Neuronal stem cell (in vitro differentiated cells): ENCODE measurements around the gene HNRNPK. TPM values are rescaled to one million over a fixed set of nuclear protein-coding genes. Genes with fewer than 3 reads are reported as not detected.

ENCODE experiments used
- DNase-seq: peaks from one replicate; pipeline ENCODE4 v3.0.0-alpha.2; 2013; ENCODE audit warnings: low spot score
- H2AFZ ChIP-seq: one replicate; pipeline ENCODE4 v1.6.1; 2013; ENCODE audit warnings: mild to moderate bottlenecking, low read length, inconsistent platforms
- H2AK5ac ChIP-seq: 2 replicates; pipeline ENCODE4 v1.6.1; 2013; ENCODE audit warnings: low read depth, mild to moderate bottlenecking, inconsistent platforms, low read length, moderate library complexity, mixed read lengths
- H2BK120ac ChIP-seq: 2 replicates; pipeline ENCODE4 v1.6.1; 2013; ENCODE audit warnings: low read depth, mild to moderate bottlenecking, inconsistent platforms, low read length, moderate library complexity, mixed read lengths
- H2BK12ac ChIP-seq: one replicate; pipeline ENCODE4 v1.6.1; 2013; ENCODE audit warnings: low read length, inconsistent platforms
- H2BK15ac ChIP-seq: 2 replicates; pipeline ENCODE4 v1.6.1; 2013; ENCODE audit warnings: mild to moderate bottlenecking, low read length, inconsistent platforms, mixed read lengths
- H2BK5ac ChIP-seq: one replicate; pipeline ENCODE4 v1.6.1; 2013; ENCODE audit warnings: inconsistent platforms, mild to moderate bottlenecking, low read length, moderate library complexity
- H3K14ac ChIP-seq: one replicate; pipeline ENCODE4 v1.6.1; 2013; ENCODE audit warnings: low read length, inconsistent platforms
- H3K18ac ChIP-seq: 2 replicates; pipeline ENCODE4 v1.6.1; 2013; ENCODE audit warnings: low read length, inconsistent platforms
- H3K23ac ChIP-seq: 2 replicates; pipeline ENCODE4 v1.6.1; 2013; ENCODE audit warnings: low read depth, mild to moderate bottlenecking, mixed read lengths, low read length, inconsistent platforms; ENCODE audit not compliant: poor library complexity
- H3K27ac ChIP-seq: replicated peaks from 3 replicates; pipeline ENCODE4 v1.5.1; 2013; ENCODE audit warnings: low read length, inconsistent platforms
- H3K27me3 ChIP-seq, 3 experiments: 2 replicates each; pipeline ENCODE4 v1.6.1; 2013; ENCODE audit warnings: low read length in 3 of 3, mild to moderate bottlenecking in 2 of 3, inconsistent platforms in 1 of 3, low read depth in 1 of 3, mixed read lengths in 1 of 3, moderate library complexity in 1 of 3; ENCODE audit not compliant: control insufficient read depth in 3 of 3, insufficient read depth in 3 of 3
- H3K36me3 ChIP-seq, 2 donors: replicated peaks in 1 of 2; 2 replicates each; pipeline ENCODE4 v1.6.1; 2013; ENCODE audit warnings: low read length in 2 of 2; ENCODE audit not compliant: control insufficient read depth in 2 of 2, insufficient read depth in 2 of 2
- H3K4ac ChIP-seq: 2 replicates; pipeline ENCODE4 v1.6.1; 2013; ENCODE audit warnings: inconsistent platforms, mild to moderate bottlenecking, low read length, moderate library complexity
- H3K4me1 ChIP-seq, 2 donors: 1 replicate in 1 of 2; 2 replicates in 1 of 2; pipeline ENCODE4 v1.6.1; 2013; ENCODE audit warnings: low read length in 2 of 2, low read depth in 1 of 2; ENCODE audit not compliant: control insufficient read depth in 2 of 2, insufficient read depth in 1 of 2
- H3K4me2 ChIP-seq: one replicate; pipeline ENCODE4 v1.6.1; 2013; ENCODE audit warnings: mild to moderate bottlenecking, low read length, inconsistent platforms; ENCODE audit not compliant: insufficient read depth, poor library complexity, severe bottlenecking
- H3K4me3 ChIP-seq, 2 donors: 2 replicates each; pipeline ENCODE4 v1.5.1; 2013; ENCODE audit warnings: low read length in 2 of 2, mild to moderate bottlenecking in 2 of 2, inconsistent platforms in 1 of 2, moderate library complexity in 1 of 2
- H3K79me1 ChIP-seq: one replicate; pipeline ENCODE4 v1.6.1; 2013; ENCODE audit warnings: low read depth, mild to moderate bottlenecking, inconsistent platforms, low read length, moderate library complexity
- H3K9ac ChIP-seq: one replicate; pipeline ENCODE4 v1.6.1; 2013; ENCODE audit warnings: mild to moderate bottlenecking, low read depth, low read length, inconsistent platforms; ENCODE audit not compliant: poor library complexity
- H3K9me3 ChIP-seq, 2 donors: replicated peaks in 1 of 2; 2 replicates each; pipeline versions ENCODE3 to v1.6.1; 2013; ENCODE audit warnings: low read length in 2 of 2, mild to moderate bottlenecking in 2 of 2, inconsistent platforms in 1 of 2, low read depth in 1 of 2, mixed read lengths in 1 of 2, moderate library complexity in 1 of 2; ENCODE audit not compliant: control insufficient read depth in 2 of 2, insufficient read depth in 1 of 2
- H4K8ac ChIP-seq: one replicate; pipeline ENCODE4 v1.6.1; 2013; ENCODE audit warnings: low read depth, mild to moderate bottlenecking, inconsistent platforms, low read length, moderate library complexity
- H4K91ac ChIP-seq: one replicate; pipeline ENCODE4 v1.6.1; 2013; ENCODE audit warnings: low read length, low read depth, mild to moderate bottlenecking, inconsistent platforms; ENCODE audit not compliant: poor library complexity
- WGBS, 2 donors: extraction: QIAGEN DNeasy Blood & Tissue Kit; methylation state at CpG; one replicate each; pipeline ENCODE4 v1.1.7; 2013; ENCODE audit warnings: missing lambda C conversion rate in 2 of 2, mixed read lengths in 1 of 2; ENCODE audit not compliant: insufficient read length in 2 of 2, insufficient replicate concordance in 1 of 2; ENCODE audit errors: extremely low coverage in 2 of 2; 5-methylcytosine and 5-hydroxymethylcytosine counted together
- small RNA-seq: library from polyadenylated mRNA; stranded (forward); fragments of <200 nt; extraction: miRNeasy Mini kit (QIAGEN cat#:217004); gene quantifications from one replicate; pipeline ENCODE3, GENCODE V24; 2013; ENCODE audit not compliant: insufficient read depth

The HNRNPK gene

DNA sequence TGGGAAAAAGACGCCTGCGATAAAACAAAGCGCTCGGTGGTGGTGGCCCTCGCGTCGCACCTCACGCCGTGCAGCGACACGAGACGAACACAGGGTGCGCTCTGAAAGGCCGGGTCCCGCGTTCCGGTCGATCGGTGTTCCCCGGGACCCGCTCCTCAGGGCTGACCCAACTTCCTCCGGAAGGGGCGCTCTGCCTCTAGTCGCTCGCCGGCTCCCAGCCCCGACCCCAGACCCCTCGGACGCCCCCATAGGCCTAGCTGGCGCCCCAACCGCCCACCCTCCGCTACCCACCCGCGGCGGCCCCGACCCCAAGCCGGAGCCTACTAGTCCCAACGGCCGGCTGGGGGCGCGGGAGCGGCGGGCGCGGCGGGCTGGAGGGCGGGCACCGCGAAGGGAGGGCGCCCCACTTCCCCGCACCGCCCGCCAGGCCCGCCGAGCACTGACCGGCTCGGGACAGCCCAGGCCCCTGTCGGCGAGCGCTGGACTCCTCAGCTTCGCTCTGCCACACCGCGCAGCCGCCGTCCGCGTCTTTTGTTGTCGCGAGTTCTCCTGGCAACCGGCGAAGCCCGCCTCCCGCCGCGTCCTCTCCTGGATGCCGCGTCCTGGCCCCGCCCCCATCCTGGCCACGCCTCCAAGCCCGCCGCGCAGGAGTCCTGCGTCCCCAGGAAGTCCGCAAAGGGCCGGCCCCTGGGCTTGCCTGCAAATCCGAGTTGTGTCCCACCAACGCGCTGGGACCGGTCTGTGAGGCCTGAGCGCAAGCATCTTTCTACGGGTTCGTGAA is 58.9 kb downstream of the HNRNPK start, which contains the start of gene KIF27:
Gene KIF27 (minus strand): TSS at position 506 of the 781 bp plus-strand sequence. CDS start 5,841 bp downstream, outside the sequence.
- H3K27ac ChIP-seq, result peak within 1 kb of the TSS; percentile 89
- H3K23ac ChIP-seq, result peak within 1 kb of the TSS; percentile 85
- no peak within 1 kb of the TSS for H3K14ac ChIP-seq
- H3K36me3 ChIP-seq, result peaks cover 0 to 17% of the 10 kb centered on the region in 2 donors
- peaks cover 1 to 5% of the 10 kb centered on the region in 2 donors for H3K4me1 ChIP-seq
- H3K27me3 ChIP-seq, result no peaks in the 10 kb centered on the region
- H3K9me3 ChIP-seq, result no peaks in the 10 kb centered on the region
- H4K8ac ChIP-seq, result no peak within 1 kb of the TSS
- H2BK5ac ChIP-seq, result no peak within 1 kb of the TSS
- H3K4me3 ChIP-seq, result peak within 1 kb of the TSS; percentile 56 to 77
- H3K79me1 ChIP-seq, result no peaks in the 10 kb centered on the region
- H3K9ac ChIP-seq, result peak within 1 kb of the TSS; percentile 84
- H2AK5ac ChIP-seq, result no peak within 1 kb of the TSS
- no peak within 1 kb of the TSS for H2BK12ac ChIP-seq
- H2BK120ac ChIP-seq, result no peak within 1 kb of the TSS
- H4K91ac ChIP-seq, result no peak within 1 kb of the TSS
- WGBS, 2 donors, result no CpG with 5 or more reads among the region's 92 CpGs
- peak within 1 kb of the TSS; percentile 42 for H3K4me2 ChIP-seq
- peak within 1 kb of the TSS; percentile 83 for H2AFZ ChIP-seq
- no peak within 1 kb of the TSS for H2BK15ac ChIP-seq
- peak within 1 kb of the TSS; percentile 89 for H3K18ac ChIP-seq
- no peak within 1 kb of the TSS for H3K4ac ChIP-seq
- peak; percentile 96 for DNase-seq

DNA sequence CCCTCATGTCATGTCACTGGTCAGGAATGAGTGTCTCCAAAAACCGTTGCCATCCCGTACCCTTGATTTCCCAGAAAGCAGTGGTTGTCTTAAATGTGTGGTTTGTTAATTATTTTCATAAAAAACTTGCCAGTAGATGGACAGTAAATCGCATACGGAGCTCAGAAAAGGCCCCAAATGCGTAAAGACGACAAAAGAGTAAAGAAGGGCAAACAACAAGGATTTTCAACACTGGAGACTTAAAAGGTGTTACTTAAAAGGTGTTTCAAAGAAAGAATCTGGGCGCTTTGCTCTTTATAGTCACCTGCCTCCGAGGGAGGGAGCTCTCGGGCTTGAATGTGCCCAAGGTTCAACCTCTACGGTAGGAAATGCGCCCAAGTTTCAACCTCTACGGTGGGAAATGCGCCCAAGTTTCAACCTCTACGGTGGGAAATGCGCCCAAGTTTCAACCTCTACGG is 59.5 kb downstream of the HNRNPK start:
- Histone ChIP-seq H4K91ac (no peak overlapping the region), H3K27me3 (no peaks in the 10 kb centered on the region), H3K23ac (peak overlapping the region; percentile 85), H3K4me2 (peak overlapping the region; percentile 42), H3K27ac (peak overlapping the region; percentile 89), H3K18ac (no peak overlapping the region), H2BK5ac (no peak overlapping the region), H3K79me1 (no peaks in the 10 kb centered on the region), H2BK15ac (no peak overlapping the region), H3K9me3 (no peaks in the 10 kb centered on the region), H2AK5ac (no peak overlapping the region), H4K8ac (no peak overlapping the region), H3K4me1 (peaks cover 1 to 5% of the 10 kb centered on the region in 2 donors), H3K4me3 (peak overlapping the region; percentile 56 to 77), H3K36me3 (peaks cover 0 to 17% of the 10 kb centered on the region in 2 donors), H3K9ac (no peak overlapping the region), H3K4ac (no peak overlapping the region), H3K14ac (no peak overlapping the region), H2AFZ (peak overlapping the region; percentile 83), H2BK120ac (no peak overlapping the region), H2BK12ac (no peak overlapping the region)
- DNase-seq, result no peak
- WGBS, 2 donors, result no CpG with 5 or more reads among the region's 16 CpGs

DNA sequence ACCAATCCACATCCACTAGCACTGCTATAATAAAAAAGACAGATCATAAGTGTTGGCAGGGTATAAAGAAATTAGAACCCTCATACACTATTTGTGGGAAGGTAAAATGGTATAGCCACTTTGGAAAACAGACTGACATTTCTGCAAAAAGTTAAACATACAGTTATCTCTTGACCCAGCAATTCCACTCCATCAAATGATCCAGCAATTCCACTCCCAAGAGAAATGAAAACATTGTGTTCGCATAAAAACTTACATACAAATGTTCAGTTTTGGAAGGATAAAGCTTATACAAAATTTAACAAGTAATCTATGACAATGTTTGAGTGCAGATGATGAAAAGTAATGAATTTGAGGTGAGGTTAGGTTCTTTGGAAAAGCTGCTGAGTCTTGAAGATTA is 60.9 kb downstream of the HNRNPK start:
- H3K4ac ChIP-seq, result no peak overlapping the region
- H2AFZ ChIP-seq, result no peak overlapping the region

More for the DNA sequence above, 60.9 kb downstream of the HNRNPK start:
- H3K23ac ChIP-seq, result no peak overlapping the region
- H4K8ac ChIP-seq, result no peak overlapping the region
- no peak overlapping the region for H3K4me2 ChIP-seq
- no peak overlapping the region for H4K91ac ChIP-seq
- no peak overlapping the region for H3K14ac ChIP-seq
- H3K9me3 ChIP-seq, result no peaks in the 10 kb centered on the region
- WGBS, 2 donors, result no CpG with 5 or more reads among the region's 1 CpG
- no peaks in the 10 kb centered on the region for H3K79me1 ChIP-seq
- no peak overlapping the region for H3K27ac ChIP-seq
- H2BK15ac ChIP-seq, result no peak overlapping the region
- H3K4me1 ChIP-seq, result peaks cover 1 to 5% of the 10 kb centered on the region in 2 donors
- no peak overlapping the region for H2BK120ac ChIP-seq
- H3K9ac ChIP-seq, result no peak overlapping the region
- no peak overlapping the region for H2BK12ac ChIP-seq
- DNase-seq, result no peak
- no peaks in the 10 kb centered on the region for H3K27me3 ChIP-seq
- no peak overlapping the region for H3K4me3 ChIP-seq
- no peak overlapping the region for H3K18ac ChIP-seq
- H3K36me3 ChIP-seq, result peaks cover 0 to 17% of the 10 kb centered on the region in 2 donors
- H2BK5ac ChIP-seq, result no peak overlapping the region
- H2AK5ac ChIP-seq, result no peak overlapping the region

Small RNA genes lying within 50 kb of the gene (small RNA-seq; reads per million reads assigned to genes)
- gene RF00019, result not detected
